ENCODE results near the gene MAP3K5.

Gene MAP3K5

DNA sequence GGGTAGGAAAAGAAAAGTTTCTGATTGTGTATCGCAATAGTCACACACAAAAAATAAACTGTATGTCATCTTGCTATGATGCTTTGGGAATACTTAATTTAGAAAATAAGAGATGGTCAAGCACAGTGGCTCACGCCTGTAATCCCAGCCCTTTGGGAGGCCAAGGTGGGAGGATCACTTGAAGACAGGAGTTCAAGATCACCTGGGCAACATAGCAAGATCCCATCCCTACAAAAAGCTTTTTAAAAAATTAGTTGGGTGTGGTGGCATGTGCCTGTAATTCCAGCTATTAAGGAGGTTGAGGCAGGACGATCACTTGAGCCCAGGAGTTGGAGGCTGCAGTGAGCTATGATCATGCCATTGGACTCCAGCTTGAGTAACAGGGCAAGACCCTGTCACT lies 269.6 kb downstream of the MAP3K5 start:
- no peak overlapping the region for H3K4me3 Mint-ChIP-seq
- no peaks in the 10 kb centered on the region for H3K9me3 Mint-ChIP-seq
- no peaks in the 10 kb centered on the region for H3K36me3 Mint-ChIP-seq (ENCODE audit: low read depth)
- H3K27me3 Mint-ChIP-seq = peaks cover 12% of the 10 kb centered on the region
- H3K4me1 Mint-ChIP-seq (ENCODE audit: low read depth) = peaks cover 17% of the 10 kb centered on the region
- H3K27ac Mint-ChIP-seq = no peak overlapping the region

GRCh38 chr6:136521911-136522310 lies 270.4 kb downstream of the MAP3K5 start:
- no peak overlapping the region for H3K27ac Mint-ChIP-seq
- no peaks in the 10 kb centered on the region for H3K9me3 Mint-ChIP-seq
- peaks cover 6% of the 10 kb centered on the region for H3K27me3 Mint-ChIP-seq
- H3K36me3 Mint-ChIP-seq (ENCODE audit: low read depth) = no peaks in the 10 kb centered on the region
- peaks cover 17% of the 10 kb centered on the region for H3K4me1 Mint-ChIP-seq (ENCODE audit: low read depth)
- no peak overlapping the region for H3K4me3 Mint-ChIP-seq

- no peak overlapping the region for H3K27ac Mint-ChIP-seq
- H3K36me3 Mint-ChIP-seq (ENCODE audit: low read depth) = no peaks in the 10 kb centered on the region
- no peaks in the 10 kb centered on the region for H3K9me3 Mint-ChIP-seq
- peaks cover 13% of the 10 kb centered on the region for H3K4me1 Mint-ChIP-seq (ENCODE audit: low read depth)
- peaks cover 3% of the 10 kb centered on the region for H3K27me3 Mint-ChIP-seq
- H3K4me3 Mint-ChIP-seq = no peak overlapping the region
These were observed 270.9 kb downstream of the MAP3K5 start for GRCh38 chr6:136521427-136521826.

DNA sequence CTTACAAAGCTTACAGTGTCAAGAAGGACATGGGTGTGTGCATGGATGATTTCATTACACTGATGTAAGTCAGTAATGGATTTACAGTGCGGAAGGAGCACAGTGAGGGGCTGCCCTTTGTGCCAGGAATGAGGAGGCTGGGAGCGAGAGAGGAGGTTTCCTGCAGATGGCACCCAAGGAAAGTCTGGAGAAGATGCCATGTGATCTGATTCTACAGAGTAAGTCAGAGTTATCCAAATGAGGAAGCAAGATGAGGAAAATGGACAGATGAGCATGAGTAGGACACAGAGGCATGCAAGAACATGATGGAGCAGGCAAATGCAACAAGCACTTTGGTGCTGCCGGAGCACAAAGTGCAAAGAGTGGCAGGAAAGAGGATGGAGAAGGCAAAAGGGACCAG lies 271.8 kb downstream of the MAP3K5 start:
- Mint-ChIP-seq H3K27ac (no peak overlapping the region), H3K4me1 (ENCODE audit: low read depth) (peaks cover 6% of the 10 kb centered on the region), H3K27me3 (no peaks in the 10 kb centered on the region), H3K4me3 (no peak overlapping the region), H3K9me3 (no peaks in the 10 kb centered on the region), H3K36me3 (ENCODE audit: low read depth) (no peaks in the 10 kb centered on the region)

DNA sequence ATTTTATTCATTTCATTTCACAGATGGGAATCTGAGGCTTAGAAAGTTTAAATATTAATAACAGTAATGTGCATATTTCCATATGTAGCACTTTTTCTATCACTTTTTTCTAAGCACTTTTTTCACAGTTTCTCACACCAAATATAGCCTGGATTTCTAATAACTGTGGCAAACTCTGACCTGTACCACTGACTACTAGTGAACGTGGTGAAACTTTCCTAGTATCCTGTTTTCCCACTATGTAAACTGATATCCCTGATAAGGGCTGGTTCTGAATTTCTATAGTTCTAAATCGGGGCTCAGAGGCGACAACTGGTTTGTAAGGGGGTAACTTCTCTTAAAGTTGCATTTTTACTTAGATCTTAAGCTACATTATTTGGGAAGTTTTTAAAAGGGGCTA lies 274.7 kb downstream of the MAP3K5 start:
- Mint-ChIP-seq H3K4me3 (no peak overlapping the region), H3K9me3 (no peaks in the 10 kb centered on the region), H3K4me1 (ENCODE audit: low read depth) (no peaks in the 10 kb centered on the region), H3K27ac (no peak overlapping the region), H3K36me3 (ENCODE audit: low read depth) (no peaks in the 10 kb centered on the region), H3K27me3 (peaks cover 4% of the 10 kb centered on the region)

DNA sequence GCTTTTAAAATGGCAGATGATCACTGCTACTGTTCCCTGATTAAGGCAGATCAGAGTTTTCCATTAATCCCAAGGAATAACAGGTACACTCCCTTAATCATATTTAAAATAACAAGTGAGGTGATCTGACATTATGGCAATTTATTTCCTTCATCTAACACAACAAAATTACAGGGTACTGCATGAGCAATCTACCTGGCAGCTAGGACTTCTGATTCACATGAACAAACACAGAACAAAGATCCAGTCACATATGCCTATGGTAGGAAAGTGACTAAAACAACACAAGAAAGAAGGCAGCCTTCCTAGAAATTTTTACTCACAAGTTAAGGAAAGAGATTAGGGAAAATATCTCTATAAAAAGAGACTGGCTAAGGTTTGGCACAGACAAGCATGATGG lies 275.3 kb downstream of the MAP3K5 start:
- H3K36me3 Mint-ChIP-seq (ENCODE audit: low read depth) = no peaks in the 10 kb centered on the region
- H3K9me3 Mint-ChIP-seq = no peaks in the 10 kb centered on the region
- no peak overlapping the region for H3K27ac Mint-ChIP-seq
- H3K4me3 Mint-ChIP-seq = no peak overlapping the region
- H3K4me1 Mint-ChIP-seq (ENCODE audit: low read depth) = no peaks in the 10 kb centered on the region
- peaks cover 4% of the 10 kb centered on the region for H3K27me3 Mint-ChIP-seq

DNA sequence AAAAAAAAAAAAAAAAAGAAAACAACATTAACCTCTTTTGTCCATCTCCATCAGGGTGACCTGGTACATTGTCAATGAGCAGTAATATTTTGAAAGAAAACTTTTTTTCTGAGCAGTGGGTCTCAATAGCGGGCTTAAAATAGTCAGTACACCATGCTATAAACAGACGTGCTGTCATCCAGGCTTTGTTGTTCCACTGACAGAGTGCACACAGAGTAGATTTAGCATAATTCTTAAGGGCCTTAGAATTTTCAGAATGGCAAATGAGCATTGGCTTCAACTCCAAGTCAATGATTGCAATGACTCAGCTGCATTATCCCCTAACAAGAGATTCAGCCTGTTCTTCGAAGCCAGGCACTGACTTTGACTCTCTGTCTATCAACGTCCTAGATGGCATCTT lies 277.7 kb downstream of the MAP3K5 start:
- Mint-ChIP-seq H3K4me3 (no peak overlapping the region), H3K27ac (no peak overlapping the region), H3K9me3 (no peaks in the 10 kb centered on the region), H3K4me1 (ENCODE audit: low read depth) (peaks cover 20% of the 10 kb centered on the region), H3K27me3 (peaks cover 4% of the 10 kb centered on the region), H3K36me3 (ENCODE audit: low read depth) (no peaks in the 10 kb centered on the region)

DNA sequence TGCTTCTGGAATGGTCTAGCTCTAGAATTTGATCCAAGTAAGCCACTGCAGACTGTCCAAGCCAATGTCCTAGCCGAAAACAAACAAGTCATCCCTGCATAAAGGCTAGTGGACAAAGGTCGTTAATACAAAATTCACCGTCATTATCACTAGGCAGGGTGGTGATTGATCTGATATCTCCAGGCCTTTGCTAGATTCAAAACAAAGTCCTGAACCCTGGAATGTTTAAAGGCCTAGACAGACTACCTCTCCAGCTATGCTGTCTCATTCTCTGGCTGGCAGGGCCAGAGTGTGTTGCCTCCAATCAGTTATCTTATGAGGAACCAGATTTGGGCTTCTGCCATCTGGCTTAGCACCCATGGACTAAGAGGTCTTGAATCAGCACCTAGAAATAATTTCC lies 280.4 kb downstream of the MAP3K5 start:
- Mint-ChIP-seq H3K4me1 (ENCODE audit: low read depth) (peaks cover 20% of the 10 kb centered on the region), H3K27ac (no peak overlapping the region), H3K9me3 (no peaks in the 10 kb centered on the region), H3K27me3 (peaks cover 4% of the 10 kb centered on the region), H3K4me3 (no peak overlapping the region), H3K36me3 (ENCODE audit: low read depth) (no peaks in the 10 kb centered on the region)

- peaks cover 4% of the 10 kb centered on the region for H3K27me3 Mint-ChIP-seq
- no peaks in the 10 kb centered on the region for H3K9me3 Mint-ChIP-seq
- no peak overlapping the region for H3K27ac Mint-ChIP-seq
- H3K36me3 Mint-ChIP-seq (ENCODE audit: low read depth) = no peaks in the 10 kb centered on the region
- peaks cover 20% of the 10 kb centered on the region for H3K4me1 Mint-ChIP-seq (ENCODE audit: low read depth)
- H3K4me3 Mint-ChIP-seq = no peak overlapping the region
These were observed 280.9 kb downstream of the MAP3K5 start for GRCh38 chr6:136511397-136511796.

DNA sequence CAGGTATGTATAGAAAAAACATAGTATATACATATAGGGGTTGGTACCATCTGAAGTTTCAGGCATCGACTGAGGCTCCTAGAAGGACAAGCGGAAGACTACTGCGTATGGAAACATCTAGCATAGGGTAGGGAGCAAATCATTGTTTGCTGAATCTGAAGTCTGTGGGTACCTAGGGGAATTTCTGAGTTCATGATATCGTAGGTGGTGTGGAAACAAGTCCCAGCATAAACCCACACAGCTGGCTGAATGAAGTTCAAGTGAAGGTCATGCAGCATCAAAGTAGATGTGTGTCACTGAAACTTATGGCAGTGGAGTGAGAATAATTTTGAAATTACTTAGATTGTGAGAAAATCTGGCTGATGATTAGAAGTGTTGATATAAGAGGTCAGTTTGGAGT lies 281.5 kb downstream of the MAP3K5 start:
- Mint-ChIP-seq H3K4me1 (ENCODE audit: low read depth) (peaks cover 20% of the 10 kb centered on the region), H3K27me3 (peaks cover 4% of the 10 kb centered on the region), H3K36me3 (ENCODE audit: low read depth) (no peaks in the 10 kb centered on the region), H3K9me3 (no peaks in the 10 kb centered on the region), H3K27ac (peak overlapping the region; percentile 24), H3K4me3 (no peak overlapping the region)

GRCh38 chr6:136510299-136510698 lies 282.0 kb downstream of the MAP3K5 start:
- peaks cover 20% of the 10 kb centered on the region for H3K4me1 Mint-ChIP-seq (ENCODE audit: low read depth)
- no peaks in the 10 kb centered on the region for H3K36me3 Mint-ChIP-seq (ENCODE audit: low read depth)
- H3K4me3 Mint-ChIP-seq = no peak overlapping the region
- H3K9me3 Mint-ChIP-seq = no peaks in the 10 kb centered on the region
- peaks cover 4% of the 10 kb centered on the region for H3K27me3 Mint-ChIP-seq
- peak overlapping the region; percentile 79 for H3K27ac Mint-ChIP-seq

- H3K27ac Mint-ChIP-seq = no peak overlapping the region
- no peak overlapping the region for H3K4me3 Mint-ChIP-seq
- no peaks in the 10 kb centered on the region for H3K36me3 Mint-ChIP-seq (ENCODE audit: low read depth)
- H3K9me3 Mint-ChIP-seq = no peaks in the 10 kb centered on the region
- peaks cover 20% of the 10 kb centered on the region for H3K4me1 Mint-ChIP-seq (ENCODE audit: low read depth)
- peaks cover 4% of the 10 kb centered on the region for H3K27me3 Mint-ChIP-seq
These were observed 283.4 kb downstream of the MAP3K5 start for GRCh38 chr6:136508725-136509392.

All from stimulated activated naive CD8-positive, alpha-beta T cell treated with anti-CD3 and anti-CD28 coated beads, Interleukin-15, Interleukin-2, amounts not matched to agents 100 ng/mL and 50 ng/mL, for 24 hours (primary cell).